Pancreas (tissue), 10 donors: ENCODE results near the gene PGM5. TPM values are rescaled to one million over a fixed set of nuclear protein-coding genes. Genes with fewer than 3 reads are reported as not detected.

Source experiments
- ATAC-seq, 4 donors: fragments of 200-7000 bp; cut with Tn5 transposase; one replicate each; pipeline versions ENCODE4 v1.8.0 to v1.9.1; 2020; ENCODE audit warnings: mild to moderate bottlenecking in 4 of 4, moderate library complexity in 4 of 4
- DNase-seq, 6 donors: peaks; one replicate each; pipeline ENCODE4 v3.0.0-alpha.2; 2020
- FAIRE-seq: peaks from 2 replicates; lab custom pipeline; 2012; peaks lifted over from hg19 to GRCh38; lab: Jason Lieb, UNC
- H3K27ac ChIP-seq, 4 donors: fragments of 200-600 bp; sonication (generic); 1 replicate in 3 of 4; 2 replicates in 1 of 4; pipeline versions ENCODE4 v1.5.0 to v1.8.0; 2020
- H3K27me3 ChIP-seq, 4 donors: fragments of 200-600 bp; one replicate each; pipeline ENCODE4 v1.8.0; 2021
- H3K36me3 ChIP-seq, 3 donors: fragments of 200-600 bp; sonication (generic) in 1 of 3; one replicate each; pipeline versions ENCODE4 v1.5.0 to v1.8.0; 2020 to 2021
- H3K4me1 ChIP-seq, 3 donors: fragments of 200-600 bp; one replicate each; pipeline ENCODE4 v1.8.0; 2021
- H3K4me3 ChIP-seq, 4 donors: fragments of 200-600 bp; sonication (generic) in 2 of 4; one replicate each; pipeline versions ENCODE4 v1.5.0 to v1.8.0; 2020 to 2021
- H3K9me3 ChIP-seq, 4 donors: fragments of 200-600 bp; one replicate each; pipeline ENCODE4 v1.8.0; 2021
- CTCF ChIP-seq, 4 donors: fragments of 200-600 bp; sonication (generic) in 3 of 4; IDR thresholded peaks; one replicate each; pipeline versions ENCODE4 v1.5.0 to v1.8.0; 2021; ENCODE audit warnings: antibody characterized with exemption in 4 of 4
- WGBS, 2 donors: extraction: QIAGEN DNeasy Blood & Tissue Kit; methylation state at CpG; one replicate each; pipeline ENCODE4 v1.1.7; 2013; 5-methylcytosine and 5-hydroxymethylcytosine counted together
- intact Hi-C, 3 donors: fragments of 100-400 bp; cut with DNase I; formaldehyde crosslinking; loops; one replicate each; pipeline versions ENCODE4 v1.11.1 to v1.14.2; 2022
- polyA plus RNA-seq, 2 donors: library from polyadenylated mRNA; stranded (reverse); fragments of 200-250 nt; gene quantifications; one replicate each; pipeline ENCODE4 v1.2.3, GENCODE V29; 2013
- total RNA-seq, 6 donors: library from RNA; stranded (reverse); fragmentation: NEBNext Ultra II Directional in 4 of 6; extraction: Animal tissue kit (Norgen Biotek cat#: 25700) in 4 of 6; gene quantifications; one replicate each; pipeline versions ENCODE4 v1.2.1 to v1.2.4, GENCODE V29; 2021 to 2023
- donor health status: healthy with polysubstance abuse.
- donor health status: DM: no; HTN: no; CAD: no; lungs with moderate emphysema.
- donor health status: DM: no; HTN: no; CAD: no.
- donor health status: control.
- donor health status: control.
- donor health status: Bipolar disorder and iron deficiency.
- donor health status: DM: yes; HTN: yes; CAD: no.
- donor health status: DM: no; HTN: no; CAD: no.
- donor health status: DM: no; HTN: no; CAD: no.
- donor health status: DM: yes; HTN: yes; CAD: no.

PGM5 gene
- total and polyA plus RNA-seq, 8 donors = 1.9 to 4.6 (median 2.3) TPM

- DNase-seq (no peak), ATAC-seq (no peak), FAIRE-seq (no peak)
- TF ChIP-seq CTCF (IDR thresholded peaks at IDR 0.05) = no peak
- no peaks in the 10 kb centered on the region for H3K9me3 ChIP-seq
- H3K36me3 ChIP-seq = no peaks in the 10 kb centered on the region
- no peaks in the 10 kb centered on the region for H3K27me3 ChIP-seq
- intact Hi-C loops = no loop called here
- H3K4me3 ChIP-seq = no peak overlapping the region
- peaks cover 0 to 5% (median 0%) of the 10 kb centered on the region in 3 donors for H3K4me1 ChIP-seq
- H3K27ac ChIP-seq = no peak overlapping the region
These were observed 137.1 kb downstream of the PGM5 start for GRCh38 chr9:68493541-68493940.

DNA sequence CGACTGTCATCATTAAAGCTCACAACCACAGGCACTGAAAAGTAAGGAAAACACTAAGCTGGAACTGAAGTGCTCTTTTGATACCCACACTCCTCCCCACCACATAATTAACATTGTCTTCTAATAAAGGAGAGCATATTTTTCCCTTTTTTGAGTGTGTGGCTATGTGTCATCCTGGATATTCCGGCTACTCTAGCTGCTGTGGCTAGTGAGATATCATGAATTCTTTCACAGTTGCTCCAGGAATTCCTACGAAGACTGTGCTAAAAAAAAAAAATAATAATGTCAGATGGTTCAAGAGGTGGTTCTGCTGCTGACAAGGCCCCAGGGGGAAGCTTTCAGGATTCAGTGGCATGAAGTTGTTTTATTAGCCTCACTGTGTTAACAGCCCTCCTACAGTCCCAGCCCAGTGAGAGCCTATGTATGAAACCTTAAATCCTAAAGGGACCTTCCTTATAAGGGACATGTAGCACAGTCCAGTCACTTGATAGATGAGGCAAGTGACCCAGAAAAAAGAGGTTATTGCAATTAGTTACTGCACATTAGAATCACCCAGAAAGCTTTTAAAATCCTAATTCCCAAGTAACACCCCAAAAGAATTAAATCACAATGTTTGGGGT lies 137.7 kb downstream of the PGM5 start:
- Histone ChIP-seq H3K36me3 (no peaks in the 10 kb centered on the region), H3K9me3 (no peaks in the 10 kb centered on the region), H3K4me1 (peaks cover 0 to 5% (median 0%) of the 10 kb centered on the region in 3 donors), H3K27ac (no peak overlapping the region), H3K27me3 (no peaks in the 10 kb centered on the region), H3K4me3 (no peak overlapping the region)
- intact Hi-C loops = no loop called here
- TF ChIP-seq CTCF (IDR thresholded peaks at IDR 0.05) = no peak
- FAIRE-seq (no peak), DNase-seq (no peak), ATAC-seq (peak in 1 of 4 donors; percentile 22)
- 81 to 83% methylated on average over 3 of the region's 3 CpGs for WGBS, 2 donors

GRCh38 chr9:68495247-68495646 lies 138.8 kb downstream of the PGM5 start:
- Histone ChIP-seq H3K4me1 (peaks cover 0 to 5% (median 0%) of the 10 kb centered on the region in 3 donors), H3K27me3 (no peaks in the 10 kb centered on the region), H3K4me3 (no peak overlapping the region), H3K27ac (no peak overlapping the region), H3K9me3 (no peaks in the 10 kb centered on the region), H3K36me3 (no peaks in the 10 kb centered on the region)
- DNase-seq = no peak
- no peak for FAIRE-seq
- ATAC-seq = no peak
- WGBS, 2 donors = 95% methylated on average over 1 of the region's 1 CpG
- intact Hi-C loops = no loop called here
- TF ChIP-seq CTCF (IDR thresholded peaks at IDR 0.05) = no peak

- Histone ChIP-seq H3K27ac (no peak overlapping the region), H3K4me3 (no peak overlapping the region), H3K9me3 (no peaks in the 10 kb centered on the region), H3K36me3 (no peaks in the 10 kb centered on the region), H3K27me3 (no peaks in the 10 kb centered on the region), H3K4me1 (peaks cover 0 to 5% (median 0%) of the 10 kb centered on the region in 3 donors)
- FAIRE-seq = no peak
- no peak for ATAC-seq
- DNase-seq = no peak
- intact Hi-C loops = no loop called here
- no peak for TF ChIP-seq CTCF (IDR thresholded peaks at IDR 0.05)
These were observed 139.9 kb downstream of the PGM5 start for GRCh38 chr9:68496356-68496755.

- Histone ChIP-seq H3K9me3 (no peaks in the 10 kb centered on the region), H3K4me1 (peaks cover 0 to 2% (median 0%) of the 10 kb centered on the region in 3 donors), H3K36me3 (no peaks in the 10 kb centered on the region), H3K27ac (no peak overlapping the region), H3K4me3 (no peak overlapping the region), H3K27me3 (no peaks in the 10 kb centered on the region)
- FAIRE-seq (no peak), DNase-seq (no peak), ATAC-seq (no peak)
- intact Hi-C loops = no loop called here
- no peak for TF ChIP-seq CTCF (IDR thresholded peaks at IDR 0.05)
- WGBS, 2 donors = 89 to 92% methylated on average over 1 of the region's 1 CpG
These were observed 141.2 kb downstream of the PGM5 start for GRCh38 chr9:68497629-68498028.
